ENCODE data around the gene SHROOM2.
"Not testable (repeated sequence)": the region's sequence is repeated elsewhere in the genome, so short reads cannot be mapped to it uniquely, and the experiment has no call there.

The SHROOM2 gene

GRCh38 chrX:9784332-9784731 is 1.9 kb upstream of the SHROOM2 start:
- no peak for DNase-seq

GRCh38 chrX:9785254-9785943 is 830 bp upstream of the SHROOM2 start:
- peak in 1 of 2 experiments; percentile 20 for DNase-seq

- no peak for DNase-seq
Observed at GRCh38 chrX:9786798-9787635, 788 bp downstream of the SHROOM2 start.

- peak; percentile 34 to 64 for DNase-seq
Observed at GRCh38 chrX:9788911-9789310, 2.7 kb downstream of the SHROOM2 start.

- DNase-seq: no peak
Observed at GRCh38 chrX:9789555-9789954, 3.3 kb downstream of the SHROOM2 start.

GRCh38 chrX:9790866-9791265 is 4.6 kb downstream of the SHROOM2 start:
- no peak for DNase-seq

GRCh38 chrX:9794495-9794894 is 8.3 kb downstream of the SHROOM2 start:
- no peak for DNase-seq

- peak; percentile 24 to 41 for DNase-seq
Observed at GRCh38 chrX:9797384-9798360, 11.4 kb downstream of the SHROOM2 start.

GRCh38 chrX:9802737-9803136 is 16.5 kb downstream of the SHROOM2 start:
- DNase-seq: no peak

GRCh38 chrX:9804444-9804843 is 18.2 kb downstream of the SHROOM2 start:
- no peak for DNase-seq

GRCh38 chrX:9805956-9806355 is 19.7 kb downstream of the SHROOM2 start:
- no peak for DNase-seq

GRCh38 chrX:9807355-9808182 is 21.3 kb downstream of the SHROOM2 start:
- no peak for DNase-seq

- not testable (repeated sequence) for DNase-seq
Observed at GRCh38 chrX:9809876-9810275, 23.6 kb downstream of the SHROOM2 start.

GRCh38 chrX:9811086-9811485 is 24.9 kb downstream of the SHROOM2 start:
- DNase-seq: not testable (repeated sequence)

GRCh38 chrX:9816084-9816700 is 30.0 kb downstream of the SHROOM2 start:
- DNase-seq: no peak

- DNase-seq: no peak
Observed at GRCh38 chrX:9821572-9821971, 35.3 kb downstream of the SHROOM2 start.

- no peak for DNase-seq
Observed at GRCh38 chrX:9824554-9824953, 38.3 kb downstream of the SHROOM2 start.

- no peak for DNase-seq
Observed at GRCh38 chrX:9825129-9825790, 39.0 kb downstream of the SHROOM2 start.

GRCh38 chrX:9825966-9826365 is 39.7 kb downstream of the SHROOM2 start:
- DNase-seq: no peak

GRCh38 chrX:9829308-9830267 is 43.4 kb downstream of the SHROOM2 start:
- no peak for DNase-seq
